Measurements from ENCODE around the gene ANKFN1. TPM values are rescaled to one million over a fixed set of nuclear protein-coding genes. Genes with fewer than 3 reads are reported as not detected.

The ANKFN1 gene
- total and polyA plus RNA-seq, 7 donors, result 0.01 to 0.28 (median 0.04) TPM; not detected in 3

DNA sequence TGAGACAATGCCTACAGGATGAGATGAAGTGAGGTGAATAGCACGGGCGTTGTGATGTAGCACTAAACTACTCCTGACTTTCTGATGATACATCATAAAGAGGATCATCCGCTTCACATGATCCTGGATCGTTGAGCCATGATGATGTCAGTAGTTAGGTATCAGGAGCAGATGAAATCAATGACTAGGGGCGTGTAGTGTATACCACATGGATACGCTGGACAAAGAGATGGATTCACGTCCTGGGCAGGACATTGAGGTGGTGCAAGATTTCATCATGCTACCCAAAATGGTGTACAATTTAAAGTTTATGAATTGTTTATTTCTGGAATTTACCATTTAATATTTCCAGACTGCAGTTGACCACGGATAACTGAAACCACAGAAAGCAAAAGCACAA lies 156.6 kb downstream of the ANKFN1 start:
- H3K4me3 ChIP-seq, result no peak overlapping the region
- ATAC-seq (no peak), DNase-seq (no peak)
- H3K4me1 ChIP-seq, result no peaks in the 10 kb centered on the region
- TF ChIP-seq, protein P1, sequence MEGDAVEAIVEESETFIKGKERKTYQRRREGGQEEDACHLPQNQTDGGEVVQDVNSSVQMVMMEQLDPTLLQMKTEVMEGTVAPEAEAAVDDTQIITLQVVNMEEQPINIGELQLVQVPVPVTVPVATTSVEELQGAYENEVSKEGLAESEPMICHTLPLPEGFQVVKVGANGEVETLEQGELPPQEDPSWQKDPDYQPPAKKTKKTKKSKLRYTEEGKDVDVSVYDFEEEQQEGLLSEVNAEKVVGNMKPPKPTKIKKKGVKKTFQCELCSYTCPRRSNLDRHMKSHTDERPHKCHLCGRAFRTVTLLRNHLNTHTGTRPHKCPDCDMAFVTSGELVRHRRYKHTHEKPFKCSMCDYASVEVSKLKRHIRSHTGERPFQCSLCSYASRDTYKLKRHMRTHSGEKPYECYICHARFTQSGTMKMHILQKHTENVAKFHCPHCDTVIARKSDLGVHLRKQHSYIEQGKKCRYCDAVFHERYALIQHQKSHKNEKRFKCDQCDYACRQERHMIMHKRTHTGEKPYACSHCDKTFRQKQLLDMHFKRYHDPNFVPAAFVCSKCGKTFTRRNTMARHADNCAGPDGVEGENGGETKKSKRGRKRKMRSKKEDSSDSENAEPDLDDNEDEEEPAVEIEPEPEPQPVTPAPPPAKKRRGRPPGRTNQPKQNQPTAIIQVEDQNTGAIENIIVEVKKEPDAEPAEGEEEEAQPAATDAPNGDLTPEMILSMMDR (IDR thresholded peaks at IDR 0.05), result no peak
- H3K9me3 ChIP-seq, result no peaks in the 10 kb centered on the region
- no peaks in the 10 kb centered on the region for H3K27me3 ChIP-seq (ENCODE audit: insufficient read depth in 3 of 3, low read length in 2 of 3)
- intact Hi-C loops (cut with DNase I), result no loop called here
- H3K27ac ChIP-seq, result no peak overlapping the region
- H3K36me3 ChIP-seq (ENCODE audit: insufficient read depth in 1 of 2, low read depth in 1 of 2), result no peaks in the 10 kb centered on the region
- WGBS, 3 donors, result 83 to 87% (median 86%) methylated on average over 8 of the region's 8 CpGs

DNA sequence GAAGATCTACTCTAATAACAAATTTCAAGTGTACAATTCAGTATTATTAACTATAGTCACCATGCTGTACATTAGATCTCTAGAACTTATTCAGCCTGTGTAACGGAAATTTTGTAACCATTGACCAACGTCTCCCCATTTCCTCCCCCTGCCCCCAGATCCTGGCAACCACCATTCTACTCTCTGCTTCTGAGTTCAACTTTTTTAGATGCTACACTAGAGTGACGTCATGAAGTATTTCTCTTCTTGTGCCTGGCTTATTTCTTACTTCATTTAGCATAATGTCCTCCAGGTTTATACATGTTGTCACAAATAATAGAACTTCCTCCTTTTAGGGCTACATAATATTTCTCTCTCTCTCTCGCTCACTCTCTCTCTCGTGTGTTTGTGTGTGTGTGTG lies 157.5 kb downstream of the ANKFN1 start:
- H3K27me3 ChIP-seq (ENCODE audit: insufficient read depth in 3 of 3, low read length in 2 of 3), result no peaks in the 10 kb centered on the region
- TF ChIP-seq, protein P1 (IDR thresholded peaks at IDR 0.05), result no peak
- no peak for ATAC-seq
- 73 to 81% (median 80%) methylated on average over 5 of the region's 5 CpGs for WGBS, 3 donors
- no peak overlapping the region for H3K4me3 ChIP-seq
- H3K36me3 ChIP-seq (ENCODE audit: insufficient read depth in 1 of 2, low read depth in 1 of 2), result no peaks in the 10 kb centered on the region
- no peak overlapping the region for H3K27ac ChIP-seq
- H3K9me3 ChIP-seq, result no peaks in the 10 kb centered on the region
- intact Hi-C loops (cut with DNase I), result no loop called here
- no peaks in the 10 kb centered on the region for H3K4me1 ChIP-seq
- DNase-seq, result no peak

DNA sequence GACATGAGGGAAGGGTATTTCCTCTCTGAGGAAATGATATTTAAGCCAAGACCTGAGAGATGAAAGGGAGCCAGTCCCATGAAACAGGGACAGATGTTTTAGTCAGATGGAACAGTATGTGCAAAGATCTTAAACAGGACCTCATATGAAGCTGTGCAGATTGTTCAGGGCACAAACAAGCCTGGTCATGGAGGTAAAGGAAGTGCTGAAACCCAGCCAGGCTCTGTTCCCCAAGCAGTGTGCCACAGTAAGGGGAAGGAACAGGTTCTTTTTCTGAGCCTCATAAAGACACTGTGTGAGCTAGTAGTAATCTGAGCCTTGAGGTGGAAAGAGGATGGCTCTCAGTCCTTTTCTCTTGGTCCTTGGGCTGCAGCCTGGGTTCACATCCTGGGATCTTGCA lies 159.9 kb downstream of the ANKFN1 start:
- Histone ChIP-seq H3K9me3 (no peaks in the 10 kb centered on the region), H3K4me1 (no peaks in the 10 kb centered on the region), H3K4me3 (no peak overlapping the region), H3K36me3 (ENCODE audit: insufficient read depth in 1 of 2, low read depth in 1 of 2) (no peaks in the 10 kb centered on the region), H3K27me3 (ENCODE audit: insufficient read depth in 3 of 3, low read length in 2 of 3) (no peaks in the 10 kb centered on the region), H3K27ac (no peak overlapping the region)
- intact Hi-C loops (cut with DNase I), result no loop called here
- ATAC-seq (no peak), DNase-seq (no peak)
- TF ChIP-seq, protein P1 (IDR thresholded peaks at IDR 0.05), result no peak

DNA sequence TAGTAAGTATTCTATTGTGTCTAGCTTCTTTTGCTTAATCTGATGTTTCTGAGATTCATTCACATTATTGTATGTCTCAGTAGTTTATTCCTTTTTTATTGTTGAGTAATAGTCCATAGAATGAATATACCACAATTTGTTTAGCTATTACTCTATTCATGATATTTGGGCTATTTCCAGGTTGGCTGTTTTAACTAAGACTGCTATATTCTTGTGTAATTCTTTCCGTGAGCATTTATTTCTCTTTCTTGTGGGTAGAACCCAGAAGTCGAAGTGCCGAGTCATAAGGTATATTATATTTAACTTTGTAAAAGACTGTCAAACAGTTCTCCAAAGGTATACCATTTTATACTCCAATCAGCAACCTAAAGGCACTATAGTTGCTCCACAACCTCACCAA lies 160.8 kb downstream of the ANKFN1 start:
- Histone ChIP-seq H3K27me3 (ENCODE audit: insufficient read depth in 3 of 3, low read length in 2 of 3) (no peaks in the 10 kb centered on the region), H3K36me3 (ENCODE audit: insufficient read depth in 1 of 2, low read depth in 1 of 2) (no peaks in the 10 kb centered on the region), H3K27ac (no peak overlapping the region), H3K4me3 (no peak overlapping the region), H3K4me1 (no peaks in the 10 kb centered on the region), H3K9me3 (no peaks in the 10 kb centered on the region)
- ATAC-seq (no peak), DNase-seq (no peak)
- 62 to 98% (median 65%) methylated on average over 3 of the region's 3 CpGs for WGBS, 3 donors
- TF ChIP-seq, protein P1 (IDR thresholded peaks at IDR 0.05), result no peak
- intact Hi-C loops (cut with DNase I), result no loop called here

DNA sequence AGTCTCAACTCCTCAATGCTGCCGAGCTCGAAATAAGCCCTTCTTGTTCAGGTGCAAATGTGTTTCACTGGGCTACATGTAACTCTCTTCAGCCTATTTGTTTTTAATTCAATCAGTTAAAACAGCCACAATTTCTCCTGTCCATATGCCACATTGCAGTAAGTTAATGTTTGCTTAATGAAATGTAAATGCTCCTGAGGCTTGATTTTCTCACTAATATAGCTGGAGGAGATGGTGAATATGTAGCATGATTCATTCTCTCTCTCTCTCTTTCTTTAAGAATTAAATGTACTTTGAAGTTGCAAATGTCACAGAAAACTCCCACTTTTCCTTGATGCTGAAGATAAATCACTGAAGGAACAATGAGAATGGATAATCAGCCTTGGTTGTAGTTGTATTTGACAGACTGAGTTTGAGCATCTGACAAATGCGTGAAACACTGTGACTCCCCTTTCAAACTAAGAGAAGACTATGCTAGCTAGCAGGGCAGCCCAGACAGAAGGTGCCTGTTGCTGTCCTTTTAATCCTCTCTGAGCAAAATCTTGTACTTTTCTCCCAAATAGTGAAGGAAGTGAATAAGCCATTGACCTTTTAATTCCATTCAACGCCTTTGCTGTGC lies 161.8 kb downstream of the ANKFN1 start:
- H3K4me1 ChIP-seq, result no peaks in the 10 kb centered on the region
- no peak for DNase-seq
- H3K36me3 ChIP-seq (ENCODE audit: insufficient read depth in 1 of 2, low read depth in 1 of 2), result no peaks in the 10 kb centered on the region
- ATAC-seq, result no peak
- intact Hi-C loops (cut with DNase I), result loop anchor here in 1 of 2 donors (5.0 kb wide), 2 partner anchors 188 to 788 kb away; no protein-coding TSS in a partner anchor
- no peak overlapping the region for H3K4me3 ChIP-seq
- no peak overlapping the region for H3K27ac ChIP-seq
- no peaks in the 10 kb centered on the region for H3K27me3 ChIP-seq (ENCODE audit: insufficient read depth in 3 of 3, low read length in 2 of 3)
- H3K9me3 ChIP-seq, result no peaks in the 10 kb centered on the region
- TF ChIP-seq, protein P1 (IDR thresholded peaks at IDR 0.05), result no peak
- WGBS, 3 donors, result 69 to 98% (median 71%) methylated on average over 4 of the region's 4 CpGs
